Amniotic epithelial cell (primary cell): Measurements from ENCODE around the gene HCN1.
"Not testable (repeated sequence)": the region's sequence is repeated elsewhere in the genome, so short reads cannot be mapped to it uniquely, and the experiment has no call there.

Experiments
- DNase-seq: peaks from one replicate; pipeline ENCODE4 v3.0.0-alpha.2; 2010; ENCODE audit warnings: low read depth

HCN1 gene

GRCh38 chr5:45417285-45417998, 278.7 kb downstream of the HCN1 start:
- no peak for DNase-seq

- DNase-seq = no peak
Measured at GRCh38 chr5:45414620-45415573, 281.3 kb downstream of the HCN1 start.

GRCh38 chr5:45411971-45412612, 284.1 kb downstream of the HCN1 start:
- peak; percentile 0 for DNase-seq

GRCh38 chr5:45410304-45410995, 285.7 kb downstream of the HCN1 start:
- no peak for DNase-seq

GRCh38 chr5:45408067-45408466, 288.1 kb downstream of the HCN1 start:
- no peak for DNase-seq

GRCh38 chr5:45402804-45403455, 293.2 kb downstream of the HCN1 start:
- no peak for DNase-seq

GRCh38 chr5:45399041-45399440, 297.1 kb downstream of the HCN1 start:
- no peak for DNase-seq

GRCh38 chr5:45385321-45386058, 310.7 kb downstream of the HCN1 start:
- DNase-seq = peak; percentile 27

- DNase-seq = no peak
Measured at GRCh38 chr5:45383985-45384384, 312.2 kb downstream of the HCN1 start.

- no peak for DNase-seq
Measured at GRCh38 chr5:45382583-45382982, 313.6 kb downstream of the HCN1 start.

GRCh38 chr5:45376417-45376816, 319.8 kb downstream of the HCN1 start:
- peak; percentile 1 for DNase-seq

GRCh38 chr5:45372629-45373028, 323.6 kb downstream of the HCN1 start:
- DNase-seq = no peak

GRCh38 chr5:45371423-45371822, 324.8 kb downstream of the HCN1 start:
- DNase-seq = not testable (repeated sequence)

- no peak for DNase-seq
Measured at GRCh38 chr5:45355189-45355992, 340.8 kb downstream of the HCN1 start.

- no peak for DNase-seq
Measured at GRCh38 chr5:45336464-45336863, 359.7 kb downstream of the HCN1 start.

- no peak for DNase-seq
Measured at GRCh38 chr5:45335978-45336377, 360.2 kb downstream of the HCN1 start.

GRCh38 chr5:45335346-45335745, 360.8 kb downstream of the HCN1 start:
- DNase-seq = no peak

- DNase-seq = no peak
Measured at GRCh38 chr5:45334939-45335338, 361.2 kb downstream of the HCN1 start.

GRCh38 chr5:45312627-45313026, 383.6 kb downstream of the HCN1 start:
- not testable (repeated sequence) for DNase-seq

GRCh38 chr5:45295231-45295630, 400.9 kb downstream of the HCN1 start:
- DNase-seq = no peak
